GM12873 (cell line): ENCODE measurements around the gene PREB.

ENCODE experiments used
- TF ChIP-seq, protein P1 (sequence below): IDR thresholded peaks from 2 replicates; pipeline ENCODE4 v1.5.1; 2012; ENCODE audit warnings: low read depth, mild to moderate bottlenecking, moderate library complexity, low read length, control low read depth; ENCODE audit not compliant: insufficient read depth; ENCODE audit errors: missing control alignments

PREB gene

DNA sequence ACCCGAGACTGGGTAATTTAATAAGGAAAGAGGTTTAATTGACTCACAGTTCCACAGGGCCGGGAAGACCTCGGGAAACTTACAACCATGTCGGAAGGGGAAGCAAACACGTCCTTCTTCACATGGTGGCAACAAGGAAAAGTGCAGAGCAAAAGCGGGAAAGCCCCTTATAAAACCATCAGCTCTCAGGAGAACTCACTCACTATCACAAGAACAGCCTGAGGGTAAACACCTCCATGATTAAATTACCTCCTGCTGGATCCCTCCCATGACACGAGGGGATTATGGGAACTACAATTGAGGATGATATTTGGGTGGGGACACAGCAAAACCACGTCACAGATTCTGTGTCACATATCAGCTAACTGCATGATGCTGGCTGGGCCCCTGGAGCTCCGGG, 25.8 kb upstream of the PREB start:
- TF ChIP-seq, protein P1, sequence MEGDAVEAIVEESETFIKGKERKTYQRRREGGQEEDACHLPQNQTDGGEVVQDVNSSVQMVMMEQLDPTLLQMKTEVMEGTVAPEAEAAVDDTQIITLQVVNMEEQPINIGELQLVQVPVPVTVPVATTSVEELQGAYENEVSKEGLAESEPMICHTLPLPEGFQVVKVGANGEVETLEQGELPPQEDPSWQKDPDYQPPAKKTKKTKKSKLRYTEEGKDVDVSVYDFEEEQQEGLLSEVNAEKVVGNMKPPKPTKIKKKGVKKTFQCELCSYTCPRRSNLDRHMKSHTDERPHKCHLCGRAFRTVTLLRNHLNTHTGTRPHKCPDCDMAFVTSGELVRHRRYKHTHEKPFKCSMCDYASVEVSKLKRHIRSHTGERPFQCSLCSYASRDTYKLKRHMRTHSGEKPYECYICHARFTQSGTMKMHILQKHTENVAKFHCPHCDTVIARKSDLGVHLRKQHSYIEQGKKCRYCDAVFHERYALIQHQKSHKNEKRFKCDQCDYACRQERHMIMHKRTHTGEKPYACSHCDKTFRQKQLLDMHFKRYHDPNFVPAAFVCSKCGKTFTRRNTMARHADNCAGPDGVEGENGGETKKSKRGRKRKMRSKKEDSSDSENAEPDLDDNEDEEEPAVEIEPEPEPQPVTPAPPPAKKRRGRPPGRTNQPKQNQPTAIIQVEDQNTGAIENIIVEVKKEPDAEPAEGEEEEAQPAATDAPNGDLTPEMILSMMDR = no peak

DNA sequence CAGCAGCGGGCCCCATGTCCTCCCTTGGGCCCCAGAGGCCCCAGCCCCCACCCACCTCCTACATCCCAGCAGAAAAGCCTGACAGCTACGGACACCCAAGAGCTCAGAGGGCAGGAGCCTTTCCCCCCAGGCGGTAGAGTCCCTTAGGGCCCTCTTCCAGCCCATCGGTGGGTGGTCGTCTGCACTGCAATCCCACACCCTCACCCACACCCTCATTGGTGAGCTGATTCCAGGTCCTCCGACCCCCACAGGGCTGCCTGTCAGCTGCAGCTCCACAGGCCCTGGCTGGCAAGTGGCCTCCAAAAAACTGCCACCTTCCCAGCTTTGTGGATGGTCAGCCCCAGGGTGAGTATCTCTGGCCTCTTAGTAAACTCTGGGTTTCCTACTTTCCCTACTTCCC, 24.8 kb upstream of the PREB start:
- TF ChIP-seq, protein P1 = no peak

DNA sequence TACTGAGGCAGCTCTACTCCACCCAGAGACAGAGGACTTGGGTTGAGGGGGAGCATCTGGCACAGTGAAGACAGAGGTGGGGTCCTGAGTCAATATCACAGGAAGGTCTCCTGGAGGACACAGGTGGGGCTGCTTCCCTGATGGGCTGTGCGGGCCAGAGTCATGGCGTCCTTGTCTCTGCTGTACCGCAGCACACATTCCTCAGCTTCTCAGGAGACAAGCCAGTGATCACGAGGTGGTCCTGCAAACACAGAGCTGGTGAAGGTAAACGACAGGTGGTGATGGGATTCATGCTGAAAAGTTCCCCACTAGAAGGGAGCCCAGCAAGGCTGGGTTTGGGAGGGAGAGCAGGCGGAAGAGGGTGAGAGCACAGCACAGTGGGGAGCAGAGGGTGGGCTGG, 24.0 kb upstream of the PREB start:
- TF ChIP-seq, protein P1 = no peak

DNA sequence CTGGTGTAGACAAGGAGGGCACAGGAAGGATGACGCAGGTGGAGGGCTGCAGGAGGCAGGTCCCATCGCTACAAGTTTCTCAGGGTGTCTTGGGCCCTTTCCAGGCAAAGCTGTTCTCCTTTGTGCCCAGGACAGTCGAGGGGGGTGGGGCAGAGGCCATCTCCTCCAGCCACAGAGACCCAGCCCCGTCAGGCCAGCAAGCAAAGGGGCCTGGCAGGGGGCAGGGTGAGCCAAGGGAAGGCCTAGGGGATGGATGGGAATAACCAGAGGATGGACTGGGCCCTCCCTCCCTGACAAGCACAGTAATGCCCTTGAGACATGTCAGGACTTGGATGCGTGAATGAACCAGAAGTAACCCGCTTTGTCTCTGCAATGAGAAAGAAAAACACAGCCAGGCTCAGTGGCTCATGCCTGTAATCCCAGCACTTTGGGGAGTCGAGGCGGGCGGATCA, 20.7 kb upstream of the PREB start:
- TF ChIP-seq, protein P1 = no peak

DNA sequence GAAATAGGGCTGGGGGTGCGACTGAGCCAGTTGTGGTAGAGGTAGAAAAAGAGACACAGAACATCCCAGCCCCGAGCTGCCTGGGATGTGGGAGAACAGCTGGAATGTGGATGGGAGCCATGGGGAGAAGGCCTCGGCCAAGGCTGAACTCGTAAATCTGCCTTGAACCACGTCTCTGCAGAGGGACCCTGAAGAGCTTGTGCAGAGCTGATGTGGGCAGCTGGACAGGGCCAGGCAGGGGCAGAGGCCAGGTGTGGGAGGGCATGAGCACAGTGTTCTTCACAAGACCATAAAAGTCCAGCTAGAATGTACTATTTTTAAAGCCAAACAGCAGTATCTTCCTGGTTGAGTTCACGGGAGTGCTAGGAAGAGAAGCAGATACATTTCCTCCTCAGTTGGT, 20.1 kb upstream of the PREB start:
- TF ChIP-seq, protein P1 = no peak

DNA sequence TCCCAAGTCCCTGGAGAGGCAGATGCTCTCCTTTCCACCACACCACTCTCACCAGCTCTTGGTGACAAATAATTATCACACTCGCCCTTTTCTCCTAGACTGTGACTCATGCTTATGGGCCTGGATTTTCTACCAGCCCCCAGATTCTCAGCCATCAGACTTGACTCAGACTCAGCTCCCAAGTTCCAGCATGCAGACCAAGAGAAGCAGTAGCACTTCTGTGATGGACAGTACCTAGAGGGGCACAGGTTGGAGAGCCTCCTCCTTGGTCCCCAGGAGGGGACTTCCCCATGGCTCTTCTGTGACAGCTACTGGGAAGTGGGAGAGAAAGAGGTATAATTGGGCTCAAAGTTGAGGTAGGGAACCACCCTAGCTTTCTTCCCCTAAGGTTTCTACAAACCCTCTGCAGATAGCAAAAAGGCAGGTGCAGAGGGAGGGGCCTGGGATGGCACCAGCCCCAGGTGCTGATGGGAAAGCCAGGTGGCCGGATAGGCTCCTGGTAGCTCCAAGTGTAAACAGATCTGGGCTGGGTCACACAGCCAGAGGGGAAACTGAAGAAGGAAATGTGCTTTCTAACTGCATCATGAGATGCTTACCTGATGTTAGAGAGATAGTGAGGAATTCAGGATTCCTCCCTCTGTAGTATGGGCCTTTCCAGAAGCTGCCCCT, 18.5 kb upstream of the PREB start:
- TF ChIP-seq, protein P1 = no peak

DNA sequence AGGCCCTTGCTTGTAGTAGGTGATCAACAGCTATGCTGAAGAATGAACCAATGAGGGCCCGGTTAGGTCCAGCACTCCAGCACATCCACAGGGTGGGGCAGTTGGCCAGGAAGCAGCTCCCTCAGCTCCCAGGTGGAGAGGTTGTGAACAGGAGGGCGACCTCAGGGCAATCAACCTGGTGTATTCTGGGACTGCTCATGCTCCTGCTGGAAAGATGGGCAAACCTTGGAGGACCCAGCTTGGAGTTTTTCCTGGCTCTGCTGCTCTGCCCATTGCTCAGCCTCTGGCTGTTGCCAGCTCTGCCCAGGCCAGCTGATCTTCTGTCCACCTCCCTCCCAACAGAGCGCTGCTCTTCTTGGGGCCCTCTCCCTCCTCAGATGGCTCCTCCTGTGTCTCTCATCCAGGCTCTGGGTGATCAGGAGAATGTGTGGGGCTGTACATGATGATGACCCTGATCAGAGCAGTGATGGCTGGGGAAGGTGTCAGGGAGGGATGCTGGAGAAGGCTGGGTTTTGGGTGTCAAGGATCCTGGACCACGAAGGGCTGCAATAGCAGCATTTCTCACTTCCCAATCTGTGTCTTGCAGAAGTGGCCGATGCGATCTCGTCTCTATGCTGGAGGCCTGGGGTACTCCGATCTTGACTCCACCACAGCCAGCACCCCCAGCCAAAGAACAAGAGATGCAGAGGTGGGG, 17.8 kb upstream of the PREB start:
- TF ChIP-seq, protein P1 = peak; percentile 3
